Fibroblast of pulmonary artery (primary cell): Measurements from ENCODE around the gene PRRC2C.
A peak's percentile ranks its signal among the peaks of the same experiment; 100 is the strongest.

ENCODE experiments used
- DNase-seq: peaks from one replicate; pipeline ENCODE4 v3.0.0-alpha.2; 2010; ENCODE audit warnings: low read depth
- H3K4me3 ChIP-seq: replicated peaks from 2 replicates; pipeline ENCODE4 v1.5.1; 2011; ENCODE audit warnings: low read depth, mild to moderate bottlenecking, control low read depth, low read length, moderate library complexity
- TF ChIP-seq, protein P1 (sequence below): IDR thresholded peaks from 2 replicates; pipeline ENCODE4 v1.5.1; 2011; ENCODE audit warnings: mild to moderate bottlenecking, control low read depth, low read length, inconsistent platforms; ENCODE audit errors: missing control alignments

PRRC2C gene

DNA sequence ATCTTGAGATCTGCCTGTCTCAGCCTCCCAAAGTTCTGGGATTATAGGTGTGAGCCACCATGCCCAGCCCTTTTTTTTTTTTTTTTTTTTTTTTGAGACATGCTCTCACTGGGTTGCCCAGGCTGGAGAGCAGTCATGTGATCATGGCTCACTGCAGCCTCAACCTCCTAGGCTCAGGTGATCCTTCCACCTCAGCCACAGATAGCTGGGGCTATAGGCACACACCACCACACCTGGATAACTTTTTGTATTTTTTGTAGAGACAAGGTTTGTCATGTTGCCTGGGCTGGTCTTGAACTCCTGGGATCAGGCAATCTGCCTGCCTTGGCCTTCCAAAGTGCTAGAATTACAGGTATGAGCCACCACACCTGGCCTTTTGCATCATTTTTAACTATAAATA is 17.7 kb upstream of the PRRC2C start:
- no peak for DNase-seq
- TF ChIP-seq, protein P1, sequence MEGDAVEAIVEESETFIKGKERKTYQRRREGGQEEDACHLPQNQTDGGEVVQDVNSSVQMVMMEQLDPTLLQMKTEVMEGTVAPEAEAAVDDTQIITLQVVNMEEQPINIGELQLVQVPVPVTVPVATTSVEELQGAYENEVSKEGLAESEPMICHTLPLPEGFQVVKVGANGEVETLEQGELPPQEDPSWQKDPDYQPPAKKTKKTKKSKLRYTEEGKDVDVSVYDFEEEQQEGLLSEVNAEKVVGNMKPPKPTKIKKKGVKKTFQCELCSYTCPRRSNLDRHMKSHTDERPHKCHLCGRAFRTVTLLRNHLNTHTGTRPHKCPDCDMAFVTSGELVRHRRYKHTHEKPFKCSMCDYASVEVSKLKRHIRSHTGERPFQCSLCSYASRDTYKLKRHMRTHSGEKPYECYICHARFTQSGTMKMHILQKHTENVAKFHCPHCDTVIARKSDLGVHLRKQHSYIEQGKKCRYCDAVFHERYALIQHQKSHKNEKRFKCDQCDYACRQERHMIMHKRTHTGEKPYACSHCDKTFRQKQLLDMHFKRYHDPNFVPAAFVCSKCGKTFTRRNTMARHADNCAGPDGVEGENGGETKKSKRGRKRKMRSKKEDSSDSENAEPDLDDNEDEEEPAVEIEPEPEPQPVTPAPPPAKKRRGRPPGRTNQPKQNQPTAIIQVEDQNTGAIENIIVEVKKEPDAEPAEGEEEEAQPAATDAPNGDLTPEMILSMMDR = no peak
- no peak overlapping the region for H3K4me3 ChIP-seq

DNA sequence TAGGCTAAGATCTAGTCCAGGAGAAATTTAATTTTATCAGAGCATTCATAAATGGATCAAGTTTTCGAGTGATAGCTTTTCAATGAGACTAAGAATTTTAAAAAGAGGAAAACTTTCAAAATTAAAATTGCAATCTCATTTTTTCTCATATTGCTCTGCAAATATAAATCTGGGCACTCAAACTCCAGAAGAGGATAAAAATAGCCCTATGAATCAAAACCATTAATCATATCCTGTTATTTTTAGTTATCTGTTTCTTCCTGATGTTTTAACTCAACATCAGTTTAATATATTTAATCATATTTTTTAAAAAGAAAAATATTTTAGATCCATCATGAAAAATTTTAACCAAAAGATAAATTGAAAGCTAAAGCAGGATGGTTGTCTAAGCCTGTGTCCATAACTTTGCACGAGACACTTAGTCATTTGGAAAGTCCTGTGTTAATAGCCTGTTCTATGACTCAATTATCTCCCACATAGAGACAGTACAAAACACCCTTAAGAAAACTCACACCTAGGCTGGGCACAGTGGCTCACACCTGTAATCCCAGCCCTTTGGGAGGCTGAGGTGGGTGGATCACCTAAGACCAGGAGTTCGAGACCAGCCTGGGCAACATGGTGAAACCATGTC is 17.1 kb upstream of the PRRC2C start:
- no peak overlapping the region for H3K4me3 ChIP-seq
- peak; percentile 29 for DNase-seq
- TF ChIP-seq, protein P1 = no peak

DNA sequence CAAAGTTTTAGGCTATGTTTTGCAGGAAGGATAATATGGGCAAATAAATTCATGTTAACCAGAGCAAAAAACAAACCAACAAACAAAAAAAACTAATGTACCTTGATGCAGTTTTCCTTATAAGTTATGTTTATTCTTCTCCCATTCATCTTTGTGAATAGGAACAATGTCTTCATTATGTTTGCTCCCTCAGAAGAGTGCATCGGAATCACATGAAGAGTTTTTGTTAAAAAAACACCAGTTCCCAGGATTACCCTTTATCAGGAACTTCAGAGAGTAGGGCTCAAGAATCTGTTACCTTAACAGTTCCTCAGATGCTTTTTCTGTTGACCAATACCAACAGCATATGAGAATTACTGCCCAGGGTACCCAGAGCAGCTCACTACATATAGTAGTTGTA is 14.6 kb upstream of the PRRC2C start:
- H3K4me3 ChIP-seq = no peak overlapping the region
- DNase-seq = no peak
- TF ChIP-seq, protein P1 = no peak

DNA sequence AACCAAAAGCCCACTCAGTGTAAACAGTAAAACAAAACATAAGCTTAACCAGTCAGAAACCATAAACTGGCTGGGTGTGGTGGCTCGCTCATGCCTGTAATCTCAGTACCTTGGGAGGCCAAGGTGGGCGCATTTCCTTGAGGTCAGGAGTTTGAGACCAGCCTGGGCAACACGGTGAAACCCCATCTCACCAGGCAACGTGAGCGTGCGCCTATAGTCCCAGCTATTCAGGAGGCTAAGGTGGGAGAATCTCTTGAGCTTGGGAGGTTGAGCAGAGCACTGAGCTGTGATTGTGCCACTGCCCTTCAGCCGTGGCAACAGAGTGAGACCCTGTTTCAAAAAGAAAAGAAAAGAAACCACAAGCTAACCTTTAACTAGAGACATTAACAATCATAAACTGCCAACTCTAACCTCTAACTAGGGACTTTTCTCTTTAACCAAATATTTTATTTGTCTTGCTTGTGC is 13.1 kb upstream of the PRRC2C start:
- no peak overlapping the region for H3K4me3 ChIP-seq
- TF ChIP-seq, protein P1 = no peak
- DNase-seq = no peak

DNA sequence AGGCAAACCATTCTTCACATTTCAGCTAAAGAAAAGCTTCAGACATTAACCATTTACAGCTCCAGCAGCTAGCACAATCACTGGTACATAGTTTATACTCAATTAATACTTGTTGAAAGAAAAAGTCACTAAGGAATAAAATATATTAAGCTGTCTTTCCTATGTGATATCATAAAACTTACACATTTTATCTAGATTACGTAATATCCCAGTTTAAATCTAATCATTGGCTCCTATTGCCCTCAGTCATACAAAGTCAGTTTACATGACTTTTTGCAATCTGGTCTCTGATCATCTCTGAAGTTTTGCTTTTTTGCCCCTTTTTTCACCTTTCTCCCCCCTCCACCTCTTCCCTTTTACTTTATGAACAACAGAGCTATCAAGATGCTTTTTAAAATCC is 8.5 kb upstream of the PRRC2C start:
- no peak for DNase-seq
- TF ChIP-seq, protein P1 = no peak
- no peak overlapping the region for H3K4me3 ChIP-seq

DNA sequence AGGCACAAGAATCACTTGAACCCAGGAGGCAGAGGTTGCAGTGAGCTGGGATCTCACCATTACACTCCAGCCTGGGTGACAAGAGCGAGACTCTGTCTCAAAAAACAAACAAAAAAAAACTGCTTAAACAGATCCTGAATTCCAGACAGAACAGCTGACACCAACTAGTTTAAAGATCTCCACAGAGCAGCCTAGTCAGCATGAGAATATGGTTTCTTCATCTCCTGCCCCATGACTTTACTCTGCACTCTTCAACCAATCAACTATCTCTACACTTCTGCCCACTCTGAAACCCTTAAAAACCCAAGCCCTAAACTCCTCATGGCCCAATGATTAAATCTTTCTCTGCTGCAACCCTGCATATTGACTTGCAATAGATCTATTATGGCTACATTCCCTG is 7.5 kb upstream of the PRRC2C start:
- DNase-seq = no peak
- no peak overlapping the region for H3K4me3 ChIP-seq
- TF ChIP-seq, protein P1 = no peak

DNA sequence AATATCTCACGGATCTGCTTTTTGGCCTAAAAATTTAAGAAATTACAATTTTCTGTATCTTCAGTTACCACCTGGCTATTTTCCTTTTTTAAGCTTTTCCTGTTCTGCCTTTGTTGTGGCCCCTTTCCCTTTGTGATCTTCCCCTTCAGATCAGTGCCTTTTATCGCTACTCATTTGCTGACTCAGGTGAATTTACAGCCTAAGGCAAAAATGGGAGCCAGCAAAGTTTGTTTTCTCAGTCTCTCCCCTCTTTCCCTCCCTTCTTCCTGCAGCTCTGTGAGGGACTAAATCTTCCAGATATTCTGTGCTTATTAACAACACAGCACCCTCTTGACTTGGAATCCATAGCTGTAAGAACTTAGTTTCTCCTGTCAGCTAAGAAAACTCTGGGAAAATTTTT is 5.3 kb upstream of the PRRC2C start:
- no peak overlapping the region for H3K4me3 ChIP-seq
- TF ChIP-seq, protein P1 = no peak
- no peak for DNase-seq
